ENCODE measurements around the gene FER. TPM values are rescaled to one million over a fixed set of nuclear protein-coding genes. Genes with fewer than 3 reads are reported as not detected.

The FER gene
- total and polyA plus RNA-seq, 8 donors: 1.4 to 15.3 (median 6.2) TPM

GRCh38 chr5:108743319-108743718, 4.4 kb upstream of the FER start:
- no peak overlapping the region for H3K4me3 ChIP-seq
- intact Hi-C loops (cut with DNase I): no loop called here
- WGBS, 2 donors: 53 to 58% methylated on average over 1 of the region's 1 CpG
- H3K27ac ChIP-seq: no peak overlapping the region
- no peak for FAIRE-seq
- H3K27me3 ChIP-seq: no peaks in the 10 kb centered on the region
- TF ChIP-seq CTCF (IDR thresholded peaks at IDR 0.05): no peak
- DNase-seq: no peak
- H3K4me1 ChIP-seq: peaks cover 0 to 5% (median 0%) of the 10 kb centered on the region in 3 donors
- no peaks in the 10 kb centered on the region for H3K36me3 ChIP-seq
- H3K9me3 ChIP-seq: no peaks in the 10 kb centered on the region
- ATAC-seq: no peak

GRCh38 chr5:108743846-108744245, 3.9 kb upstream of the FER start:
- no peak for DNase-seq
- H3K4me1 ChIP-seq: peaks cover 0 to 5% (median 0%) of the 10 kb centered on the region in 3 donors
- H3K4me3 ChIP-seq: no peak overlapping the region
- no peak for ATAC-seq
- WGBS, 2 donors: 57 to 68% methylated on average over 3 of the region's 3 CpGs
- H3K9me3 ChIP-seq: no peaks in the 10 kb centered on the region
- intact Hi-C loops (cut with DNase I): no loop called here
- no peak for TF ChIP-seq CTCF (IDR thresholded peaks at IDR 0.05)
- H3K27ac ChIP-seq: no peak overlapping the region
- FAIRE-seq: no peak
- no peaks in the 10 kb centered on the region for H3K36me3 ChIP-seq
- H3K27me3 ChIP-seq: no peaks in the 10 kb centered on the region

- peak overlapping the region; percentile 80 to 97 (median 94) for H3K4me3 ChIP-seq
These were observed 455 bp upstream of the FER start for GRCh38 chr5:108747111-108747773.

GRCh38 chr5:108748401-108749127, 867 bp downstream of the FER start:
- H3K9me3 ChIP-seq: no peaks in the 10 kb centered on the region
- peak; percentile 96 to 99 (median 99) for DNase-seq
- peak; percentile 94 to 98 (median 97) for ATAC-seq
- H3K27ac ChIP-seq: peak overlapping the region; percentile 96 to 99 (median 97)
- peak in 1 of 4 donors; percentile 8 for TF ChIP-seq CTCF (IDR thresholded peaks at IDR 0.05)
- no peaks in the 10 kb centered on the region for H3K27me3 ChIP-seq
- peak overlapping the region; percentile 80 to 97 (median 94) for H3K4me3 ChIP-seq
- peak; percentile 90 for FAIRE-seq
- H3K4me1 ChIP-seq: peaks cover 0 to 5% (median 0%) of the 10 kb centered on the region in 3 donors
- intact Hi-C loops (cut with DNase I): no loop called here
- 1% methylated on average over 58 to 68 of the region's 69 CpGs for WGBS, 2 donors
- no peaks in the 10 kb centered on the region for H3K36me3 ChIP-seq

More at GRCh38 chr5:108747111-108747773, 455 bp upstream of the FER start:
- FAIRE-seq (no peak), ATAC-seq (no peak), DNase-seq (no peak)
- intact Hi-C loops (cut with DNase I): no loop called here
- Histone ChIP-seq H3K27ac (peak overlapping the region; percentile 96 to 99 (median 97)), H3K27me3 (no peaks in the 10 kb centered on the region), H3K9me3 (no peaks in the 10 kb centered on the region), H3K36me3 (no peaks in the 10 kb centered on the region), H3K4me1 (peaks cover 0 to 5% (median 0%) of the 10 kb centered on the region in 3 donors)
- WGBS, 2 donors: 51 to 52% methylated on average over 10 of the region's 10 CpGs
- no peak for TF ChIP-seq CTCF (IDR thresholded peaks at IDR 0.05)

Data from pancreas (tissue), 10 donors.